WERI-Rb-1 (cell line): Measurements from ENCODE around the gene E2F8.
"Not testable (repeated sequence)": the region's sequence is repeated elsewhere in the genome, so short reads cannot be mapped to it uniquely, and the experiment has no call there.

Experiments
- DNase-seq: peaks from one replicate; pipeline ENCODE4 v3.0.0-alpha.2; 2020
- H3K27ac ChIP-seq: fragments of 250-450 bp; sonication (Bioruptor Pico); 2 replicates; pipeline ENCODE4 v1.5.1; 2020; ENCODE audit warnings: mild to moderate bottlenecking, moderate library complexity
- H3K27me3 ChIP-seq: fragments of 250-450 bp; sonication (Bioruptor Pico); 2 replicates; pipeline ENCODE4 v1.5.1; 2021; ENCODE audit warnings: mild to moderate bottlenecking, low read depth, moderate library complexity; ENCODE audit not compliant: insufficient read depth, severe bottlenecking
- H3K36me3 ChIP-seq: fragments of 250-450 bp; sonication (Bioruptor Pico); 2 replicates; pipeline ENCODE4 v1.5.1; 2020; ENCODE audit warnings: mild to moderate bottlenecking, moderate library complexity
- H3K4me3 ChIP-seq: 2 replicates; pipeline ENCODE4 v1.5.1; 2011; ENCODE audit warnings: low read depth, mild to moderate bottlenecking, control low read depth, low read length
- H3K9me3 ChIP-seq: fragments of 250-450 bp; sonication (Bioruptor Pico); 2 replicates; pipeline ENCODE4 v1.5.1; 2021; ENCODE audit warnings: mild to moderate bottlenecking, moderate library complexity; ENCODE audit not compliant: severe bottlenecking
- CTCF ChIP-seq: IDR thresholded peaks from 2 replicates; pipeline ENCODE4 v1.5.1; 2011; ENCODE audit warnings: low read depth, mild to moderate bottlenecking, control low read depth, inconsistent platforms, low read length

The E2F8 gene

GRCh38 chr11:19258641-19259230 is 18.0 kb upstream of the E2F8 start:
- Histone ChIP-seq H3K9me3 (no peaks in the 10 kb centered on the region), H3K27ac (no peak overlapping the region), H3K4me3 (no peak overlapping the region), H3K27me3 (peaks cover 3% of the 10 kb centered on the region), H3K36me3 (no peaks in the 10 kb centered on the region)
- DNase-seq, result no peak
- no peak for TF ChIP-seq CTCF

GRCh38 chr11:19254441-19254840 is 13.7 kb upstream of the E2F8 start:
- DNase-seq, H3K4me3 ChIP-seq, H3K27ac ChIP-seq, H3K27me3 ChIP-seq, H3K36me3 ChIP-seq, H3K9me3 ChIP-seq: not testable (repeated sequence)

- no peak overlapping the region for H3K4me3 ChIP-seq
- no peak for TF ChIP-seq CTCF
- H3K9me3 ChIP-seq, result peaks cover 15% of the 10 kb centered on the region
- H3K27ac ChIP-seq, result no peak overlapping the region
- no peaks in the 10 kb centered on the region for H3K36me3 ChIP-seq
- H3K27me3 ChIP-seq, result peaks cover 3% of the 10 kb centered on the region
- no peak for DNase-seq
These were observed 13.1 kb upstream of the E2F8 start for GRCh38 chr11:19253817-19254216.

- no peaks in the 10 kb centered on the region for H3K36me3 ChIP-seq
- DNase-seq, result no peak
- no peak overlapping the region for H3K27ac ChIP-seq
- H3K4me3 ChIP-seq, result no peak overlapping the region
- peaks cover 3% of the 10 kb centered on the region for H3K27me3 ChIP-seq
- H3K9me3 ChIP-seq, result peaks cover 17% of the 10 kb centered on the region
- no peak for TF ChIP-seq CTCF
These were observed 12.5 kb upstream of the E2F8 start for GRCh38 chr11:19253153-19253745.

- no peak for TF ChIP-seq CTCF
- no peak overlapping the region for H3K27ac ChIP-seq
These were observed 11.8 kb upstream of the E2F8 start for GRCh38 chr11:19252394-19253152.

GRCh38 chr11:19251577-19251976 is 10.8 kb upstream of the E2F8 start:
- no peak for DNase-seq
- H3K36me3 ChIP-seq, result no peaks in the 10 kb centered on the region
- H3K27ac ChIP-seq, result no peak overlapping the region
- TF ChIP-seq CTCF, result no peak
- H3K27me3 ChIP-seq, result peaks cover 3% of the 10 kb centered on the region
- no peak overlapping the region for H3K4me3 ChIP-seq
- peaks cover 17% of the 10 kb centered on the region for H3K9me3 ChIP-seq

More at GRCh38 chr11:19252394-19253152, 11.8 kb upstream of the E2F8 start:
- Histone ChIP-seq H3K4me3 (no peak overlapping the region), H3K27me3 (peaks cover 3% of the 10 kb centered on the region), H3K36me3 (no peaks in the 10 kb centered on the region), H3K9me3 (peaks cover 17% of the 10 kb centered on the region)
- no peak for DNase-seq
